Subcutaneous abdominal adipose tissue (tissue), 5 donors: Measurements from ENCODE around the gene RPS19BP1.

Experiments used
- H3K27ac ChIP-seq: one replicate; pipeline ENCODE4 v1.7.0; 2013; ENCODE audit warnings: low read depth, mild to moderate bottlenecking, inconsistent platforms, low read length, moderate library complexity
- H3K27me3 ChIP-seq, 5 donors: one replicate each; pipeline ENCODE4 v1.7.0; 2013; ENCODE audit warnings: low read length in 5 of 5, inconsistent platforms in 1 of 5; ENCODE audit not compliant: control insufficient read depth in 5 of 5, insufficient read depth in 4 of 5
- H3K36me3 ChIP-seq, 5 donors: one replicate each; pipeline ENCODE4 v1.7.0; 2013; ENCODE audit warnings: low read length in 5 of 5; ENCODE audit not compliant: control insufficient read depth in 5 of 5, insufficient read depth in 5 of 5
- H3K4me1 ChIP-seq, 5 donors: one replicate each; pipeline ENCODE4 v1.7.0; 2013; ENCODE audit warnings: low read length in 5 of 5, mild to moderate bottlenecking in 3 of 5, moderate library complexity in 1 of 5; ENCODE audit not compliant: control insufficient read depth in 5 of 5, insufficient read depth in 5 of 5
- H3K4me3 ChIP-seq, 5 donors: one replicate each; pipeline ENCODE4 v1.7.0; 2013; ENCODE audit warnings: low read length in 5 of 5, low read depth in 1 of 5
- H3K9ac ChIP-seq, 5 donors: one replicate each; pipeline ENCODE4 v1.7.0; 2013; ENCODE audit warnings: low read length in 5 of 5, mild to moderate bottlenecking in 4 of 5, moderate library complexity in 3 of 5
- H3K9me3 ChIP-seq, 5 donors: one replicate each; pipeline ENCODE4 v1.7.0; 2013; ENCODE audit warnings: low read length in 5 of 5; ENCODE audit not compliant: control insufficient read depth in 5 of 5
- donor health status: healthy.
- donor health status: healthy.
- donor health status: healthy.
- donor health status: healthy.
- donor health status: healthy.

Gene RPS19BP1

GRCh38 chr22:39543095-39543494 lies 10.5 kb upstream of the RPS19BP1 start:
- peaks cover 13 to 31% (median 26%) of the 10 kb centered on the region in 5 donors for H3K27me3 ChIP-seq
- no peak overlapping the region for H3K9ac ChIP-seq
- no peak overlapping the region for H3K4me3 ChIP-seq
- H3K36me3 ChIP-seq = no peaks in the 10 kb centered on the region
- H3K9me3 ChIP-seq = no peaks in the 10 kb centered on the region
- no peak overlapping the region for H3K27ac ChIP-seq
- peaks cover 0 to 1% (median 0%) of the 10 kb centered on the region in 5 donors for H3K4me1 ChIP-seq

- Histone ChIP-seq H3K9me3 (no peaks in the 10 kb centered on the region), H3K27me3 (peaks cover 0 to 4% (median 2%) of the 10 kb centered on the region in 5 donors), H3K36me3 (no peaks in the 10 kb centered on the region), H3K9ac (no peak overlapping the region), H3K4me3 (no peak overlapping the region), H3K4me1 (peaks cover 2 to 11% (median 7%) of the 10 kb centered on the region in 5 donors), H3K27ac (no peak overlapping the region)
These were observed 5.4 kb upstream of the RPS19BP1 start for GRCh38 chr22:39537975-39538374.

- H3K27ac ChIP-seq = no peak overlapping the region
These were observed 4.2 kb upstream of the RPS19BP1 start for GRCh38 chr22:39536711-39537110.

GRCh38 chr22:39535831-39536449 lies 3.4 kb upstream of the RPS19BP1 start:
- H3K4me1 ChIP-seq = peaks cover 8 to 28% (median 24%) of the 10 kb centered on the region in 5 donors
- no peak overlapping the region for H3K9ac ChIP-seq
- peaks cover 0 to 2% (median 0%) of the 10 kb centered on the region in 5 donors for H3K36me3 ChIP-seq
- no peaks in the 10 kb centered on the region for H3K9me3 ChIP-seq
- H3K27me3 ChIP-seq = no peaks in the 10 kb centered on the region
- H3K4me3 ChIP-seq = no peak overlapping the region
- H3K27ac ChIP-seq = no peak overlapping the region

More at GRCh38 chr22:39536711-39537110, 4.2 kb upstream of the RPS19BP1 start:
- Histone ChIP-seq H3K9me3 (no peaks in the 10 kb centered on the region), H3K27me3 (no peaks in the 10 kb centered on the region), H3K4me1 (peaks cover 5 to 20% (median 16%) of the 10 kb centered on the region in 5 donors), H3K9ac (no peak overlapping the region), H3K4me3 (no peak overlapping the region), H3K36me3 (no peaks in the 10 kb centered on the region)

- H3K27me3 ChIP-seq = no peaks in the 10 kb centered on the region
- no peak overlapping the region for H3K4me3 ChIP-seq
- no peak overlapping the region for H3K9ac ChIP-seq
- peaks cover 0 to 5% (median 0%) of the 10 kb centered on the region in 5 donors for H3K36me3 ChIP-seq
- H3K27ac ChIP-seq = no peak overlapping the region
- peaks cover 8 to 34% (median 30%) of the 10 kb centered on the region in 5 donors for H3K4me1 ChIP-seq
- no peaks in the 10 kb centered on the region for H3K9me3 ChIP-seq
These were observed 2.8 kb upstream of the RPS19BP1 start for GRCh38 chr22:39535357-39535725.

GRCh38 chr22:39534591-39535356 lies 2.2 kb upstream of the RPS19BP1 start:
- Histone ChIP-seq H3K9ac (peak overlapping the region in 1 of 5 donors; percentile 42), H3K4me3 (peak overlapping the region in 3 of 5 donors; percentile 11 to 32 (median 20)), H3K9me3 (no peaks in the 10 kb centered on the region), H3K27me3 (no peaks in the 10 kb centered on the region), H3K36me3 (peaks cover 0 to 10% (median 2%) of the 10 kb centered on the region in 5 donors), H3K4me1 (peaks cover 8 to 39% (median 35%) of the 10 kb centered on the region in 5 donors), H3K27ac (no peak overlapping the region)

GRCh38 chr22:39534092-39534506 lies 1.6 kb upstream of the RPS19BP1 start:
- no peaks in the 10 kb centered on the region for H3K27me3 ChIP-seq
- no peak overlapping the region for H3K27ac ChIP-seq
- H3K9ac ChIP-seq = peak overlapping the region in 1 of 5 donors; percentile 42
- H3K4me3 ChIP-seq = no peak overlapping the region
- H3K9me3 ChIP-seq = no peaks in the 10 kb centered on the region
- peaks cover 0 to 15% (median 7%) of the 10 kb centered on the region in 5 donors for H3K36me3 ChIP-seq
- H3K4me1 ChIP-seq = peaks cover 11 to 46% (median 42%) of the 10 kb centered on the region in 5 donors

- Histone ChIP-seq H3K4me1 (peaks cover 16 to 77% (median 63%) of the 10 kb centered on the region in 5 donors), H3K9me3 (no peaks in the 10 kb centered on the region), H3K9ac (peak overlapping the region in 2 of 5 donors; percentile 96 to 98), H3K27ac (peak overlapping the region; percentile 90), H3K36me3 (peaks cover 0 to 33% (median 20%) of the 10 kb centered on the region in 5 donors), H3K4me3 (peak overlapping the region in 1 of 5 donors; percentile 57), H3K27me3 (no peaks in the 10 kb centered on the region)
These were observed 1.7 kb downstream of the RPS19BP1 start for GRCh38 chr22:39530692-39531331.

GRCh38 chr22:39530116-39530515 lies 2.4 kb downstream of the RPS19BP1 start:
- H3K9ac ChIP-seq = peak overlapping the region in 1 of 5 donors; percentile 26
- peak overlapping the region; percentile 16 for H3K27ac ChIP-seq
- peaks cover 0 to 37% (median 20%) of the 10 kb centered on the region in 5 donors for H3K36me3 ChIP-seq
- H3K27me3 ChIP-seq = no peaks in the 10 kb centered on the region
- H3K4me3 ChIP-seq = peak overlapping the region in 1 of 5 donors; percentile 42
- H3K9me3 ChIP-seq = no peaks in the 10 kb centered on the region
- H3K4me1 ChIP-seq = peaks cover 18 to 83% (median 70%) of the 10 kb centered on the region in 5 donors
